A549 (cell line): ENCODE measurements around the gene XPNPEP2.

Source experiments
- BHLHE40 ChIP-seq: IDR thresholded peaks from 2 replicates; pipeline ENCODE4 v1.6.1; 2012; ENCODE audit warnings: low read depth, low read length, inconsistent platforms
- CTCF ChIP-seq: fragments of >200 bp; sonication (Bioruptor Twin); formaldehyde crosslinking; IDR thresholded peaks from 3 replicates; pipeline ENCODE4 v1.5.1; 2016
- E2F6 ChIP-seq: IDR thresholded peaks from 2 replicates; pipeline ENCODE4 v1.6.1; 2012; ENCODE audit warnings: low read depth, borderline replicate concordance
- ESRRA ChIP-seq: fragments of 150-350 bp; IDR thresholded peaks from 2 replicates; pipeline ENCODE4 v1.6.1; 2014; ENCODE audit warnings: mild to moderate bottlenecking, low read length, borderline replicate concordance
- HMGXB4 ChIP-seq: fragments of 250-450 bp; sonication (Bioruptor Pico); IDR thresholded peaks from 2 replicates; pipeline ENCODE4 v1.5.0; 2021; ENCODE audit warnings: mild to moderate bottlenecking, moderate library complexity, borderline replicate concordance
- HOXA7 ChIP-seq: fragments of 250-450 bp; sonication (Bioruptor Pico); IDR thresholded peaks from 2 replicates; pipeline ENCODE4 v1.5.0; 2020; ENCODE audit warnings: mild to moderate bottlenecking, moderate library complexity
- JUNB ChIP-seq: fragments of >200 bp; sonication (Bioruptor Twin); formaldehyde crosslinking; IDR thresholded peaks from 2 replicates; pipeline ENCODE4 v1.6.1; 2016
- KDM1A ChIP-seq: fragments of 200-600 bp; sonication (generic); IDR thresholded peaks from 2 replicates; pipeline ENCODE4 v1.6.1; 2016; ENCODE audit warnings: low read depth, mild to moderate bottlenecking
- KDM5A ChIP-seq: fragments of 200-600 bp; sonication (generic); IDR thresholded peaks from 2 replicates; pipeline ENCODE4 v1.6.1; 2016; ENCODE audit warnings: antibody characterized with exemption, mild to moderate bottlenecking
- MAFK ChIP-seq: fragments of 450-650 bp; IDR thresholded peaks from 2 replicates; pipeline ENCODE4 v1.6.1; 2014; ENCODE audit not compliant: partially characterized antibody
- MAX ChIP-seq: IDR thresholded peaks from 2 replicates; pipeline ENCODE4 v1.6.1; 2012
- POLR2A ChIP-seq: IDR thresholded peaks from 2 replicates; pipeline ENCODE4 v1.6.1; 2012; ENCODE audit warnings: mild to moderate bottlenecking, low read length
- REST ChIP-seq: fragments of 200-600 bp; sonication (generic); IDR thresholded peaks from 2 replicates; pipeline ENCODE4 v1.6.1; 2016; ENCODE audit warnings: antibody characterized with exemption, mild to moderate bottlenecking, moderate library complexity
- RFX5 ChIP-seq: fragments of 450-650 bp; IDR thresholded peaks from 2 replicates; pipeline ENCODE4 v1.7.1; 2014; ENCODE audit warnings: antibody characterized with exemption, mild to moderate bottlenecking, moderate library complexity

GRCh38 chrX:129689796-129690195, 49.0 kb upstream of the XPNPEP2 start:
- TF ChIP-seq CTCF = no peak
- TF ChIP-seq MAX = no peak
- no peak for TF ChIP-seq REST
- no peak for TF ChIP-seq MAFK
- TF ChIP-seq JUNB = no peak
- TF ChIP-seq KDM1A = no peak
- no peak for TF ChIP-seq ESRRA
- no peak for TF ChIP-seq POLR2A
- TF ChIP-seq E2F6 = no peak
- no peak for TF ChIP-seq BHLHE40
- TF ChIP-seq RFX5 = no peak
- no peak for TF ChIP-seq HMGXB4
- no peak for TF ChIP-seq KDM5A
- TF ChIP-seq HOXA7 (CRISPR knock-in tag) = no peak
